Measurements from ENCODE around the gene TRERF1.

The TRERF1 gene

GRCh38 chr6:42405021-42405420, 46.7 kb downstream of the TRERF1 start:
- no peak for DNase-seq (ENCODE audit: low read depth)
- no peak overlapping the region for H3K4me3 ChIP-seq (ENCODE audit: low read depth, low read length)
- TF ChIP-seq CTCF (IDR thresholded peaks at IDR 0.05; ENCODE audit: control insufficient read depth, extremely low read depth, insufficient read depth): no peak

- no peak overlapping the region for H3K4me3 ChIP-seq (ENCODE audit: low read depth, low read length)
- DNase-seq (ENCODE audit: low read depth): no peak
- no peak for TF ChIP-seq CTCF (IDR thresholded peaks at IDR 0.05; ENCODE audit: control insufficient read depth, extremely low read depth, insufficient read depth)
Measured at GRCh38 chr6:42404484-42404883, 47.2 kb downstream of the TRERF1 start.

GRCh38 chr6:42403831-42404230, 47.9 kb downstream of the TRERF1 start:
- DNase-seq (ENCODE audit: low read depth): no peak
- H3K4me3 ChIP-seq (ENCODE audit: low read depth, low read length): no peak overlapping the region
- no peak for TF ChIP-seq CTCF (IDR thresholded peaks at IDR 0.05; ENCODE audit: control insufficient read depth, extremely low read depth, insufficient read depth)

- no peak for DNase-seq (ENCODE audit: low read depth)
- H3K4me3 ChIP-seq (ENCODE audit: low read depth, low read length): no peak overlapping the region
- TF ChIP-seq CTCF (IDR thresholded peaks at IDR 0.05; ENCODE audit: control insufficient read depth, extremely low read depth, insufficient read depth): no peak
Measured at GRCh38 chr6:42403421-42403820, 48.3 kb downstream of the TRERF1 start.

GRCh38 chr6:42402184-42402583, 49.5 kb downstream of the TRERF1 start:
- TF ChIP-seq CTCF (IDR thresholded peaks at IDR 0.05; ENCODE audit: control insufficient read depth, extremely low read depth, insufficient read depth): no peak
- DNase-seq (ENCODE audit: low read depth): no peak
- no peak overlapping the region for H3K4me3 ChIP-seq (ENCODE audit: low read depth, low read length)

- no peak for TF ChIP-seq CTCF (IDR thresholded peaks at IDR 0.05; ENCODE audit: control insufficient read depth, extremely low read depth, insufficient read depth)
- no peak for DNase-seq (ENCODE audit: low read depth)
- no peak overlapping the region for H3K4me3 ChIP-seq (ENCODE audit: low read depth, low read length)
Measured at GRCh38 chr6:42401613-42401951, 50.1 kb downstream of the TRERF1 start.

GRCh38 chr6:42400886-42401612, 50.7 kb downstream of the TRERF1 start:
- H3K4me3 ChIP-seq (ENCODE audit: low read depth, low read length): no peak overlapping the region
- DNase-seq (ENCODE audit: low read depth): no peak
- no peak for TF ChIP-seq CTCF (IDR thresholded peaks at IDR 0.05; ENCODE audit: control insufficient read depth, extremely low read depth, insufficient read depth)
